GM18519 (cell line): ENCODE data around the gene INHA.

Source experiments
- ATAC-seq: cut with Tn5 transposase; IDR thresholded peaks from one replicate; pipeline ENCODE4 v1.9.1; 2021; ENCODE audit warnings: mild to moderate bottlenecking, moderate library complexity; ENCODE audit not compliant: unreplicated experiment, low FRiP score

The INHA gene

GRCh38 chr2:219571311-219572236 is 536 bp upstream of the INHA start, which contains the start of gene OBSL1:
Gene OBSL1 (minus strand): TSS chr2:219571539. CDS start chr2:219571232, 307 bp downstream.
- ATAC-seq: no peak

DNA sequence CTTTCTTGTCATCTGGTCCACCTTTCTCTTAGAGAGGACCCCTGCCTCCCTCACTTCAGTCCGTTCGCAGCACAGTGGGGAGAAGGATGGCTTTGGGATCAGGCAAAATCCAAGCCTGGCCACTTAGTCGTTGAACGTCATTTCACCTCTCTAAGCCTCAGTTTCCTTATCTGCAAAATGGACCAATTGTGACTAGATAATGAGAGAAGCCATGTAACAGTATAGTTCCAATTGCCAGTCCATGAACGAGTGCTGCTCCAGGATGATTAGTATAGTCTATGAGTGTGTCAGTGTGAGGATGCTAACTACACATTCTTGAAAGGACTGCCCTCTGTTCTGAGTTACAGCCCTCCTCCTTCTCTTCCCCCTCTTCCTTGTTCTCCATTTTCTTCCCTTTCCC is 1.1 kb downstream of the INHA start:
- ATAC-seq: no peak

GRCh38 chr2:219574484-219575311 is 2.6 kb downstream of the INHA start:
- ATAC-seq: no peak

- no peak for ATAC-seq
These were observed 3.7 kb downstream of the INHA start for GRCh38 chr2:219575566-219576504.

- ATAC-seq: no peak
These were observed 4.6 kb downstream of the INHA start for GRCh38 chr2:219576505-219577388.

GRCh38 chr2:219578811-219579613 is 6.9 kb downstream of the INHA start:
- ATAC-seq: no peak

- no peak for ATAC-seq
These were observed 9.2 kb downstream of the INHA start for GRCh38 chr2:219581346-219581745.

GRCh38 chr2:219591091-219591490 is 19.0 kb downstream of the INHA start:
- ATAC-seq: no peak

GRCh38 chr2:219592736-219593135 is 20.6 kb downstream of the INHA start:
- ATAC-seq: no peak

GRCh38 chr2:219593154-219593553 is 21.0 kb downstream of the INHA start:
- no peak for ATAC-seq

GRCh38 chr2:219595256-219595655 is 23.1 kb downstream of the INHA start:
- ATAC-seq: no peak

GRCh38 chr2:219596954-219597551 is 24.9 kb downstream of the INHA start:
- peak; percentile 2 for ATAC-seq

- peak; percentile 76 for ATAC-seq
These were observed 25.6 kb downstream of the INHA start, which contains the start of gene STK11IP for GRCh38 chr2:219597552-219598307. Gene STK11IP (plus strand): TSS chr2:219597857. CDS start chr2:219598120, 263 bp downstream.

DNA sequence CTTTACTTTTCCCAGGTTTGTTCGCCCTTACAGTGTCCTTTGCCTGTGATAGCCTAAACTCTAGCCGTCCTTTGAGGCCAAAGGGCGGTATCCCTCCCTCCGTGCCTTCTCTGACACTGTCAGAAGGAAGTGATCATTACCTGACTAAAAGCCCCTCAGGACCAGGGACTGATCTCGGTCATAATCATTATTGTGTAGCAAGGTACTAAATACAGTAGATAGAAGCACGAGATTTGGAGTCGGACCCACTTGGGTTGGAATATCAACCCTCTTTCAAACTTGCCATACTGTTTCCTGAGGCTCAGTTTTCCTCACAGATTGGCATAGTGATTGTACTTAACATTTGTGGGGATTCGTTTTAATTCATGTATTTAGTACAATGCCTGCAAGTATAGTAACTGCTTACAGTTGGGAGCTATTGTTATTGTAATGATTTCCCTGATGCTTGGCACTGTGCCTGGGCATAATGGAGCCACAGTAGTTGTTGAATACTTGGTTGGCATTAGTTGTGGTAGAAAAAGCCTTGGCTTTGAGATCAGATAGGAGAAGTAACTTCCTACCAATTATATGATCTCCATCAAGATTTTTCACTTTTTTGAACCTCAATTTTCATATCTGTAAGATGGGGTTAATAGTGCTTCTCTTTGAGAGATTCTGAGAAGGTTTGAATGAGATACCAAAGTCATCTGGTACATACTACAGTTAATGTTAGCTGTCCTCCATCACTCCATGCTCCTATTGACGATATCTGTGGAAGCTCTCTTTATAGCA is 26.4 kb downstream of the INHA start:
- no peak for ATAC-seq

GRCh38 chr2:219603771-219604170 is 31.7 kb downstream of the INHA start:
- no peak for ATAC-seq

- no peak for ATAC-seq
These were observed 33.5 kb downstream of the INHA start for GRCh38 chr2:219605607-219605954.

DNA sequence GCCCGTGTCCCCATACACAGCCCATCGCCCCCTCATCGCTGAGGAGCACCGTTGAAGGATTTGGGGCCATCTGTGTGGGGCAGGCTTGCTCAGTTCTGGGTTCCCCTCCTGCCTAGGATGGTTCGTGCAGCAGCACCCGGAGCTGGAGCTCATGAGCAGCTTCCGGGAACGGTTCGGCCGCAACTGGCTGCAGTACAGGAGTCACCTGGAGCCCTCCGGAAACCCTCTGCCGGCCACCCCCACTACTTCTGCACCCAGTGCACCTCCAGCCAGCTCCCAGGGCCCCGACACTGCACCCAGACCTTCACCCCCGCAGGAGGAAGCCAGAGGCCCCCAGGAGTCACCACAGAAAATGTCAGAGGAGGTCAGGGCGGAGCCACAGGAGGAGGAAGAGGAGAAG is 35.8 kb downstream of the INHA start:
- no peak for ATAC-seq
